ENCODE results near the gene SLC7A1.

Gene SLC7A1

GRCh38 chr13:29526741-29527140 lies 68.7 kb downstream of the SLC7A1 start:
- no peak for DNase-seq

- no peak for DNase-seq
These were observed 69.7 kb downstream of the SLC7A1 start for GRCh38 chr13:29525757-29526156.

- no peak for DNase-seq
These were observed 70.8 kb downstream of the SLC7A1 start for GRCh38 chr13:29524641-29525040.

GRCh38 chr13:29524176-29524575 lies 71.3 kb downstream of the SLC7A1 start:
- DNase-seq, result no peak

- DNase-seq, result no peak
These were observed 72.1 kb downstream of the SLC7A1 start for GRCh38 chr13:29523199-29523961.

- DNase-seq, result no peak
These were observed 73.3 kb downstream of the SLC7A1 start for GRCh38 chr13:29522044-29522685.

GRCh38 chr13:29521336-29521735 lies 74.2 kb downstream of the SLC7A1 start:
- no peak for DNase-seq

- DNase-seq, result no peak
These were observed 74.8 kb downstream of the SLC7A1 start for GRCh38 chr13:29520671-29521070.

GRCh38 chr13:29519921-29520320 lies 75.6 kb downstream of the SLC7A1 start:
- no peak for DNase-seq

- DNase-seq, result no peak
These were observed 78.6 kb downstream of the SLC7A1 start for GRCh38 chr13:29516880-29517279.

- no peak for DNase-seq
These were observed 79.5 kb downstream of the SLC7A1 start for GRCh38 chr13:29516012-29516411.

GRCh38 chr13:29515372-29515771 lies 80.1 kb downstream of the SLC7A1 start:
- no peak for DNase-seq

GRCh38 chr13:29514720-29515310 lies 80.7 kb downstream of the SLC7A1 start:
- no peak for DNase-seq

- DNase-seq, result no peak
These were observed 81.3 kb downstream of the SLC7A1 start for GRCh38 chr13:29513981-29514719.

- no peak for DNase-seq
These were observed 82.2 kb downstream of the SLC7A1 start for GRCh38 chr13:29513002-29513980.

GRCh38 chr13:29511980-29512379 lies 83.5 kb downstream of the SLC7A1 start:
- no peak for DNase-seq

- DNase-seq, result no peak
These were observed 84.2 kb downstream of the SLC7A1 start for GRCh38 chr13:29511106-29511796.

GRCh38 chr13:29510651-29511084 lies 84.8 kb downstream of the SLC7A1 start:
- DNase-seq, result no peak

GRCh38 chr13:29509999-29510589 lies 85.4 kb downstream of the SLC7A1 start:
- DNase-seq, result no peak

GRCh38 chr13:29508876-29509252 lies 86.6 kb downstream of the SLC7A1 start:
- no peak for DNase-seq

Measured in NCI-H1436 treated with DMSO at 0.1 percent for 48 hours (cell line).